Ascending aorta (tissue), 2 donors: ENCODE data around the gene CD247. TPM values are rescaled to one million over a fixed set of nuclear protein-coding genes. Genes with fewer than 3 reads are reported as not detected.

Experiments used
- DNase-seq, 2 donors: peaks; one replicate each; pipeline ENCODE4 v3.0.0-alpha.2; 2019; ENCODE audit warnings: low spot score in 2 of 2
- H3K27ac ChIP-seq, 2 donors: fragments of 200-600 bp; sonication (generic); one replicate each; pipeline ENCODE4 v1.5.1; 2016 to 2017; ENCODE audit warnings: mild to moderate bottlenecking in 1 of 2
- H3K27me3 ChIP-seq: fragments of 200-600 bp; sonication (generic); one replicate; pipeline ENCODE4 v1.5.1; 2017
- H3K36me3 ChIP-seq, 2 donors: fragments of 200-600 bp; sonication (generic); one replicate each; pipeline ENCODE4 v1.5.1; 2016
- H3K4me1 ChIP-seq, 2 donors: fragments of 200-600 bp; sonication (generic); one replicate each; pipeline ENCODE4 v1.5.1; 2016 to 2017; ENCODE audit warnings: mild to moderate bottlenecking in 1 of 2
- H3K4me3 ChIP-seq, 2 donors: fragments of 200-600 bp; sonication (generic); one replicate each; pipeline ENCODE4 v1.5.1; 2016 to 2017; ENCODE audit warnings: mild to moderate bottlenecking in 1 of 2
- H3K9me3 ChIP-seq, 2 donors: fragments of 200-600 bp; sonication (generic); one replicate each; pipeline ENCODE4 v1.5.1; 2016
- CTCF ChIP-seq, 3 experiments: fragments of 200-600 bp in 2 of 3; fragments of 450-650 bp in 1 of 3; sonication (generic) in 2 of 3; IDR thresholded peaks; one replicate each; pipeline ENCODE4 v1.5.1; 2016 to 2019; ENCODE audit warnings: antibody characterized with exemption in 3 of 3, mild to moderate bottlenecking in 1 of 3, moderate library complexity in 1 of 3
- intact Hi-C: fragments of 100-400 bp; cut with DNase I; formaldehyde crosslinking; loops from one replicate; pipeline ENCODE4 v1.15.1; 2023
- total RNA-seq: library from RNA; depleted of rRNA; stranded (reverse); fragments of >200 nt; gene quantifications from one replicate; pipeline ENCODE4 v1.1.0, GENCODE V29; 2016

CD247 gene
- total RNA-seq, 1 donor from 2014 or later, result 3.7 TPM

- Histone ChIP-seq H3K4me1 (no peaks in the 10 kb centered on the region), H3K27me3 (no peaks in the 10 kb centered on the region), H3K36me3 (no peaks in the 10 kb centered on the region), H3K4me3 (no peak overlapping the region), H3K27ac (no peak overlapping the region), H3K9me3 (no peaks in the 10 kb centered on the region)
- intact Hi-C loops, result no loop called here
- DNase-seq, result peak in 1 of 2 donors; percentile 8
- no peak for TF ChIP-seq CTCF (IDR thresholded peaks at IDR 0.05)
These were observed 54.3 kb downstream of the CD247 start for GRCh38 chr1:167463875-167464575.

- H3K36me3 ChIP-seq, result no peaks in the 10 kb centered on the region
- H3K4me1 ChIP-seq, result no peaks in the 10 kb centered on the region
- TF ChIP-seq CTCF (IDR thresholded peaks at IDR 0.05), result no peak
- no peak overlapping the region for H3K4me3 ChIP-seq
- no peaks in the 10 kb centered on the region for H3K9me3 ChIP-seq
- peak in 1 of 2 donors; percentile 50 for DNase-seq
- no peak overlapping the region for H3K27ac ChIP-seq
- intact Hi-C loops, result no loop called here
- H3K27me3 ChIP-seq, result no peaks in the 10 kb centered on the region
These were observed 55.2 kb downstream of the CD247 start for GRCh38 chr1:167463080-167463479.

GRCh38 chr1:167462341-167462740 is 56.0 kb downstream of the CD247 start:
- peak in 1 of 2 donors; percentile 42 for DNase-seq
- no peak overlapping the region for H3K27ac ChIP-seq
- no peak for TF ChIP-seq CTCF (IDR thresholded peaks at IDR 0.05)
- H3K4me1 ChIP-seq, result no peaks in the 10 kb centered on the region
- H3K36me3 ChIP-seq, result no peaks in the 10 kb centered on the region
- no peaks in the 10 kb centered on the region for H3K27me3 ChIP-seq
- no peaks in the 10 kb centered on the region for H3K9me3 ChIP-seq
- intact Hi-C loops, result no loop called here
- H3K4me3 ChIP-seq, result no peak overlapping the region

GRCh38 chr1:167460836-167461235 is 57.5 kb downstream of the CD247 start:
- TF ChIP-seq CTCF (IDR thresholded peaks at IDR 0.05), result no peak
- Histone ChIP-seq H3K36me3 (no peaks in the 10 kb centered on the region), H3K4me1 (no peaks in the 10 kb centered on the region), H3K9me3 (no peaks in the 10 kb centered on the region), H3K4me3 (no peak overlapping the region), H3K27ac (no peak overlapping the region), H3K27me3 (no peaks in the 10 kb centered on the region)
- intact Hi-C loops, result no loop called here
- peak in 1 of 2 donors; percentile 41 for DNase-seq

- no peak overlapping the region for H3K27ac ChIP-seq
- intact Hi-C loops, result loop anchor here (5.0 to 10.0 kb wide), 5 partner anchors 74 to 613 kb away; partner anchors contain the start of gene CREG1
- H3K4me3 ChIP-seq, result no peak overlapping the region
- H3K27me3 ChIP-seq, result no peaks in the 10 kb centered on the region
- H3K4me1 ChIP-seq, result peaks cover 0 to 4% of the 10 kb centered on the region in 2 donors
- no peaks in the 10 kb centered on the region for H3K9me3 ChIP-seq
- TF ChIP-seq CTCF (IDR thresholded peaks at IDR 0.05), result no peak
- no peaks in the 10 kb centered on the region for H3K36me3 ChIP-seq
- no peak for DNase-seq
These were observed 60.3 kb downstream of the CD247 start for GRCh38 chr1:167457936-167458584.
